VCaP (cell line): ENCODE measurements around the gene SLC16A7.

Experiments
- H3K27ac ChIP-seq: fragments of 450-650 bp; 2 replicates; pipeline ENCODE4 v1.5.1; 2017
- TF ChIP-seq, protein P1 (sequence below): fragments of 450-650 bp; conservative IDR thresholded peaks from 2 replicates; pipeline ENCODE4 v1.5.1; 2017; ENCODE audit warnings: mild to moderate bottlenecking, moderate library complexity

Gene SLC16A7

DNA sequence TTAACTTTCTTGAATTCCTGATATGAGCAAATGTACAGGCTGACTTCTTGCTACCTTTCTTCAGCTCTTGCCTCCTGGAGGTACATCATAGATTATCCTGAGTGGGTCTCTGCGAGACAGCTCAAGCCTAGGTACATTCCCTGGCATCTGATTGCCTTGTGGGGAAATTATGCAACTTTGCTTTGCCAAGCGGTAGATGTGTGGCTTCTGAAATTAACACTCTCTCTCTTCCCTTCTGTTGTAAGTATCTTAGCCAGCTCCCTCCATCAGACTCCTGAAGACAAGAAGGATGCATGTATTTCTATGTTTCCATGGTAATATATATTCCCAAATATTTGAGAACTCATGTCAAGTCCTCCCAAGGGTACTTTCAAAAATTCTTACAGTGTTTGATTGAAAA lies 16.2 kb upstream of the SLC16A7 start:
- no peak overlapping the region for H3K27ac ChIP-seq

GRCh38 chr12:59580050-59580449 lies 15.8 kb upstream of the SLC16A7 start:
- no peak overlapping the region for H3K27ac ChIP-seq
- TF ChIP-seq, protein P1, sequence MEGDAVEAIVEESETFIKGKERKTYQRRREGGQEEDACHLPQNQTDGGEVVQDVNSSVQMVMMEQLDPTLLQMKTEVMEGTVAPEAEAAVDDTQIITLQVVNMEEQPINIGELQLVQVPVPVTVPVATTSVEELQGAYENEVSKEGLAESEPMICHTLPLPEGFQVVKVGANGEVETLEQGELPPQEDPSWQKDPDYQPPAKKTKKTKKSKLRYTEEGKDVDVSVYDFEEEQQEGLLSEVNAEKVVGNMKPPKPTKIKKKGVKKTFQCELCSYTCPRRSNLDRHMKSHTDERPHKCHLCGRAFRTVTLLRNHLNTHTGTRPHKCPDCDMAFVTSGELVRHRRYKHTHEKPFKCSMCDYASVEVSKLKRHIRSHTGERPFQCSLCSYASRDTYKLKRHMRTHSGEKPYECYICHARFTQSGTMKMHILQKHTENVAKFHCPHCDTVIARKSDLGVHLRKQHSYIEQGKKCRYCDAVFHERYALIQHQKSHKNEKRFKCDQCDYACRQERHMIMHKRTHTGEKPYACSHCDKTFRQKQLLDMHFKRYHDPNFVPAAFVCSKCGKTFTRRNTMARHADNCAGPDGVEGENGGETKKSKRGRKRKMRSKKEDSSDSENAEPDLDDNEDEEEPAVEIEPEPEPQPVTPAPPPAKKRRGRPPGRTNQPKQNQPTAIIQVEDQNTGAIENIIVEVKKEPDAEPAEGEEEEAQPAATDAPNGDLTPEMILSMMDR = no peak

More for the DNA sequence above, 16.2 kb upstream of the SLC16A7 start:
- TF ChIP-seq, protein P1 = no peak

- TF ChIP-seq, protein P1 = no peak
- no peak overlapping the region for H3K27ac ChIP-seq
Observed at GRCh38 chr12:59583003-59583712, 12.7 kb upstream of the SLC16A7 start.

- TF ChIP-seq, protein P1 = no peak
- H3K27ac ChIP-seq = no peak overlapping the region
Observed at GRCh38 chr12:59587710-59588109, 8.1 kb upstream of the SLC16A7 start.

- H3K27ac ChIP-seq = no peak overlapping the region
Observed at GRCh38 chr12:59593761-59594160, 2.1 kb upstream of the SLC16A7 start.

GRCh38 chr12:59594943-59595500 lies 807 bp upstream of the SLC16A7 start:
- no peak overlapping the region for H3K27ac ChIP-seq
- TF ChIP-seq, protein P1 = no peak

More at GRCh38 chr12:59593761-59594160, 2.1 kb upstream of the SLC16A7 start:
- TF ChIP-seq, protein P1 = no peak

DNA sequence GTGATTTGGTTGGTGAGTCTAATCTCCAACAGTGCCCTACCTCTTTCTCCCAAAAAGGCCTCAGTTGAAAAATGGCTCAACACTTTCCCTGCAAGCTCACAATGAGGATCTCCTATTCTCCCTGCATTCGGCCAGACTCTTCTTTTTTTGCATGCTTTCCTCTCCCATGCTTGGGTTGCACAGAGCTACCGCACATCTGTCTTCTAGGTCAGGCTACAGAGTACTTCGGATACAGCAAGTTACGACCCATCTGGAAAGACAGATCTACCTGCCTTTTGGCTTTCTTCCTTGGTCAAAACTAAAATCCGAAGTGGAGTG lies 305 bp upstream of the SLC16A7 start:
- TF ChIP-seq, protein P1 = no peak
- no peak overlapping the region for H3K27ac ChIP-seq
